BLaER1 treated with 17β-estradiol and CSF1 and Interleukin-3, amounts not matched to agents 10 nM and 100 nM (cell line): Measurements from ENCODE around the gene YAP1.

Experiments used
- H3K27ac ChIP-seq, 11 experiments: shearing (Covaris generic); formaldehyde crosslinking; 2 replicates each; pipeline ENCODE4 v1.8.1; 2022
- H3K27me3 ChIP-seq, 11 experiments: shearing (Covaris generic); formaldehyde crosslinking; 2 replicates each; pipeline ENCODE4 v1.8.1; 2022
- H3K36me3 ChIP-seq, 11 experiments: shearing (Covaris generic); formaldehyde crosslinking; 2 replicates each; pipeline ENCODE4 v1.8.1; 2022
- H3K4me1 ChIP-seq, 10 experiments: shearing (Covaris generic); formaldehyde crosslinking; 2 replicates each; pipeline ENCODE4 v1.8.1; 2022
- H3K4me2 ChIP-seq, 11 experiments: shearing (Covaris generic); formaldehyde crosslinking; 2 replicates each; pipeline ENCODE4 v1.8.1; 2022
- H3K4me3 ChIP-seq, 10 experiments: shearing (Covaris generic); formaldehyde crosslinking; 2 replicates each; pipeline ENCODE4 v1.8.1; 2022
- H3K9ac ChIP-seq, 11 experiments: shearing (Covaris generic); formaldehyde crosslinking; 2 replicates each; pipeline ENCODE4 v1.8.1; 2022
- H3K9me3 ChIP-seq, 11 experiments: shearing (Covaris generic); formaldehyde crosslinking; replicated peaks in 1 of 11; 2 replicates each; pipeline ENCODE4 v1.8.1; 2022
- H4K20me1 ChIP-seq, 11 experiments: shearing (Covaris generic); formaldehyde crosslinking; 2 replicates each; pipeline ENCODE4 v1.8.1; 2022
- Cebpa-rat ChIP-seq, 11 experiments: shearing (Covaris generic); IDR thresholded peaks; 2 replicates each; pipeline ENCODE4 v1.8.1; 2022

YAP1 gene

DNA sequence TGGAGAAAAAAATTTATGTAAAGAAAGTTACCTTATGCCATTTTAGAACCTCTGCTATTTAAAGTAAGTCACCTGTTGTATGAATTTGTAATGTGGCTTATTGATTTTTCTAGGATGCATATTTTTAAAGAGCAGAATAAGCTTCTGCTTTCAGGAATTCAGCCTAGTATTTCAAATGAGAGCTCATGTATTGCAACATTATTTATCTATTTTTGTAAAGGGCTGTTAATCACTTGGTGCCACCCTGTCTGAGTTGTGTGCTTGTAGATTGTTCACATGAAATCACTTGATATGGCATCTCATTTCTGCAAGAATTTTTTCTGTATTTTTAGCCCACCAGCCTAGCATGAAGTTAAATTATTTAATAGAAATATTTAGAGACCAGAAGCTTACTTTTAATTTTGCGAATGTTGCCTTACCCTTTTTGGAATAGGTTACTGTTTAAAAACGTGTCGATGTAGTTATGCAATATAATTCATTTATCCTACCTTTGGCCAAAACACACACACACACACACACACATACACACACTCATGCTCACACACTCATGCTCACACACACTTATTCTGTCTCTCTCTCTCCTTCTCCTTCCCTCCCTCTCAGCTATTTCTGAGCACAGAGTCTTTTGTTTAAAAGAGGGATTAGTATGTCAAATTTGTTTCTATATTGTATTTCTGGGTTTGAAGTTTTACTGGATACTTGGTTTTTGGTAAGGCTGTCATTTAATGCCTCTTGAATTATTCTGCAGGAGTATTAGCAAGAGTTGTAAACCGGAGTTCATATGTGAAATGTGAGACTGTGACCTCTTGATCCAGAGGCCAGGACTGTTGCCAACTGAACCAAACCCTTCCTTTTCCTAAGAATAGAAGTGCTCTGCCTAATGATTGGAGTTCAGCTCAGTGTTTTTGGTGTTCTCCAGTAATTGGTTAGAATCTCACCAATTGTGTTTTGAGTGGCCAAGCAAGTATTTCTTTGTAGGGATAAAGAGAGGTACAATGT is 34.4 kb downstream of the YAP1 start:
- H3K9ac ChIP-seq = no peak overlapping the region
- H3K27ac ChIP-seq = no peak overlapping the region

DNA sequence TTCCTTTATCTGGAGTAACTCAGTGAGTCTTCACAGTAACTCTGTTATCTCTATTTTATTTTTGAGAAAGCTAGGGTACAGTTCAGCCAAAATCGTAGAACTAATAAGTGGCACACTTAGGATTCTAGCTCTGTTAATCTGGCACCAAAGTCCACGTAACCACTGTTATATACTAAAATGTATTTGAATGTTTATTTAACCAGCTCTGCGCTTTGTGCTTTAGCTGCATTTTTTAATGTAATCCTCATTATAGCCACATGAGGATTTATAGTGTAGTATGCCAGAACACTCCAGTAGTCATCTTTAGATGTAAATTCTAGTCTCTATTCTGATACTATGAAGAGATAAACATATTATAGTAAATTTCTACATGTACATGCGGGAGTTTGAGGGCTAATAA is 36.8 kb downstream of the YAP1 start:
- Histone ChIP-seq H4K20me1 (no peaks in the 10 kb centered on the region), H3K4me3 (no peak overlapping the region), H3K27ac (no peak overlapping the region), H3K36me3 (no peaks in the 10 kb centered on the region), H3K9me3 (no peaks in the 10 kb centered on the region), H3K27me3 (peaks cover 0 to 13% (median 0%) of the 10 kb centered on the region in 11 experiments; a peak in 1 of 22 replicates), H3K4me2 (no peak overlapping the region), H3K4me1 (peaks cover 0 to 10% (median 0%) of the 10 kb centered on the region in 10 experiments; a peak in 3 of 20 replicates), H3K9ac (no peak overlapping the region)
- no peak for TF ChIP-seq Cebpa-rat (IDR thresholded peaks at IDR 0.05)

More for the DNA sequence above, 34.4 kb downstream of the YAP1 start:
- Histone ChIP-seq H3K4me3 (no peak overlapping the region), H3K4me1 (peaks cover 0 to 10% (median 0%) of the 10 kb centered on the region in 10 experiments; a peak in 3 of 20 replicates), H3K9me3 (no peaks in the 10 kb centered on the region), H4K20me1 (no peaks in the 10 kb centered on the region), H3K36me3 (no peaks in the 10 kb centered on the region), H3K27me3 (peaks cover 0 to 15% (median 0%) of the 10 kb centered on the region in 11 experiments; a peak in 1 of 22 replicates), H3K4me2 (peak overlapping the region in 2 of 11 experiments; percentile 19 to 33; a peak in 5 of 22 replicates)
- TF ChIP-seq Cebpa-rat (IDR thresholded peaks at IDR 0.05) = 0 out of 22 replicates have a peak, but pooled peaks of 1 of the 11 experiments have one; percentile 7

DNA sequence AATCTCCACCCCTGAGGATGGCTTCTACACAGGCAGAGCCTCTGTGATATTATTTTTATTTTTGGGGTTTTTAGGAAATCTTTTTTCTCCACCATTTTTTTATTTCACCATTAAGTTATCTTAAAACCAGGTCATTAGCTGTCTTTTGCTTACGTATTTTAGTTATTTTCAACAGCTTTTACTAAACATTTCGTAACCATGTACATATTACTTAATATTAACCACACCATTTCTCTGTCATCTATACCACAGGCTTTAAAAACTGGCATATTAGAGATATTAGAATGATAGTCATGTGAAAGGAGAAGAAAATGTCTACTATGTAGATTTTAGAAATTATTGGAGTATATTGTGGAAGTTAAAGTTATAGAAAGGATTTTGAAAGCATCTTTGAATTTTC is 37.4 kb downstream of the YAP1 start:
- TF ChIP-seq Cebpa-rat (IDR thresholded peaks at IDR 0.05) = no peak
- H3K4me2 ChIP-seq = no peak overlapping the region
- no peak overlapping the region for H3K27ac ChIP-seq
- no peak overlapping the region for H3K9ac ChIP-seq
- H3K4me3 ChIP-seq = no peak overlapping the region
- H3K4me1 ChIP-seq = peaks cover 0 to 10% (median 0%) of the 10 kb centered on the region in 10 experiments; a peak in 3 of 20 replicates
- no peaks in the 10 kb centered on the region for H3K36me3 ChIP-seq
- H4K20me1 ChIP-seq = no peaks in the 10 kb centered on the region
- peaks cover 0 to 8% (median 0%) of the 10 kb centered on the region in 11 experiments; a peak in 1 of 22 replicates for H3K27me3 ChIP-seq
- no peaks in the 10 kb centered on the region for H3K9me3 ChIP-seq

DNA sequence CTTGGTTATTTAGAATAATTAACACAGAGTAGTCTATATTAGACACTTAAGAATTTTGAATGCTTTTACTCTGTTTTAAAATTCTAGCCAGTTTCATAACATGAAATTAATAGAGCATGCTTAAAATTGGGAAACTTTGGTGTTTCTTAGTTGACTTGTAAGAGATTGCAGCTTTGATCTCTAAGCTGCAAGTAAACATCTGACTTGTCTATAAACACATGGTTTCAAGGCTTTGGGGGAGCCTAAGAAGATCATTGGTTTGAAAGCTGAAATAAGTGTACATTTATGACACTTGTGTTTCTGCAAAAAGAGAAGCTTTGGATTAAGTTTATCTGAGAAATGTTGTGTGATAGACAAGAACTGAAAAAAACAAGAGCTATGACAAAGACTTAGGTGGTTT is 37.8 kb downstream of the YAP1 start:
- no peaks in the 10 kb centered on the region for H4K20me1 ChIP-seq
- peaks cover 0 to 8% (median 0%) of the 10 kb centered on the region in 11 experiments; a peak in 1 of 22 replicates for H3K27me3 ChIP-seq
- H3K36me3 ChIP-seq = no peaks in the 10 kb centered on the region
- H3K4me1 ChIP-seq = peaks cover 0 to 10% (median 0%) of the 10 kb centered on the region in 10 experiments; a peak in 3 of 20 replicates
- H3K4me3 ChIP-seq = no peak overlapping the region
- no peak overlapping the region for H3K9ac ChIP-seq
- no peak for TF ChIP-seq Cebpa-rat (IDR thresholded peaks at IDR 0.05)
- H3K27ac ChIP-seq = no peak overlapping the region
- H3K9me3 ChIP-seq = no peaks in the 10 kb centered on the region
- H3K4me2 ChIP-seq = no peak overlapping the region

DNA sequence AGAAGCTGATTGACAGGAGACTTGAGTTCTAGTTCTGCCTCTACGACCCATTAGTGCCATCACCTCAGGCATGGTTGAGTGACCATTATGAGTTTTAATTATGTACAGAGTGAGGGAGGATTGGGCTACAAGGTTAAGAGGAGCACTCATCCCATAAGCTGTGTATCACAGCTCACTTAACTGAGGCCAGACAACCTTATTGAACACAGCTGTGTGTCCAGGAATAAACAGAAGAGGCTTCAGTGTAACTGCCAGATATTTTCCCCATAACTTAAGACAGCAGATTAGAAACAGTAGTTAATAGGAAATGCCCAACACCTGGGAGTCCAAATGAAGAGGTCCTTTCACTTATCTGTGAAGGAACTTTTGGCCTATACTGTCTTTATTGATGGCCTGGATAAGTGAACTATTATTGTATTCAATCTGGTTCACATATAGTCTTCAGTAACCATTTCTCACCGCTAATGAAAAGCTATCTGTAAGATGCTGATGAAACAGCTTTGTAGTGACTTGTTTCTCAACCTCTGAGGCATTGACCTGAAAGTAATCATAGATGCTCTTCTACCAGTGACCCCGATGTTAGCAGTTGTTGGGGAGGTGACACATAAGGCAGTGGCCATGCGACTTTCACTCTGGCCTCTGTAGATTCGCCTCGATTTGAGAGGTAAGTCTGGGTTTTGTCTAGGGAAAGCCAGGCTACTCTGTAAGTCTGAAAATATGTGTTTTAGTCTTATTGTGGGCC is 41.7 kb downstream of the YAP1 start:
- H3K27ac ChIP-seq = no peak overlapping the region
- no peak overlapping the region for H3K4me3 ChIP-seq
- H3K27me3 ChIP-seq = no peaks in the 10 kb centered on the region; a peak in 1 of 22 replicates
- no peaks in the 10 kb centered on the region for H3K9me3 ChIP-seq
- H3K36me3 ChIP-seq = no peaks in the 10 kb centered on the region
- no peaks in the 10 kb centered on the region for H4K20me1 ChIP-seq
- H3K9ac ChIP-seq = no peak overlapping the region
- no peak for TF ChIP-seq Cebpa-rat (IDR thresholded peaks at IDR 0.05)
- H3K4me2 ChIP-seq = no peak overlapping the region
- peaks cover 0 to 17% (median 2%) of the 10 kb centered on the region in 10 experiments; a peak in 8 of 20 replicates for H3K4me1 ChIP-seq

DNA sequence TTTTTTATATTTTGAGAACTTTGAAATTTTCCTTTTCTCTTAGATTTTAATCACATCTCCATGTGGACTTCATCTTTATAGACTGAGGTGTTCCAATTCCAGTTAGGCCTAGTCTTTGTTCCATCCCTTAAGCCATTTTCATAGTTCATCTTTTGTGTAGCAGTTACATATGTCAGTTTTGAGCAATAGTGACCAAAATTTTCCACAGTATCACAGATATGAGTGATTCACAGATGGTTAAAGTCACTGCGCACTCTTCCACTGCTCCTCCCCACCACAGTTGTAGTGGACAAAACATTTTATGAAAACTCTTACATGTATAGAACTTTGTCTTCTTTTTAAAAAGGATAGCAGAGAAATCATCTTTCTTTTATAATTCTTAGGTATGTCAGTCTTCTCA is 42.8 kb downstream of the YAP1 start:
- H4K20me1 ChIP-seq = no peaks in the 10 kb centered on the region

DNA sequence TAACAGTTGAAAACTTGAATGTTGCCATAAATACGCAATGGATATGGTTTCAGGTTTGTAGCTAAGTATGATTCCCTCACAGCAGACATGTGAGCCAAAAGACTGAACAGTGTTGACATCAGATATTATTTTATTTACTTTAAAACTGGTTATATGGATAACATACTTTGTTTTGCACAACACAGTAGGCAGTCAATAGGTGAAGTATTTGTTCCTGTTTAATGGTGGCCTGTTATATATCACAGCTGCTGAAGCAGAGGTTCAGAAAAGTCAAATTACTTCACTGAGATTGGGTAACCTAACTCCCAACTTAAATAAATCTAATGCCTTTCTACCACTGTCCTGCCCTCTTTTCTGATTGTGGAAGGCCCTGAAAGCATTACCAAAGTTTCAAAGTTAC is 44.6 kb downstream of the YAP1 start:
- no peak overlapping the region for H3K4me3 ChIP-seq
- no peak for TF ChIP-seq Cebpa-rat (IDR thresholded peaks at IDR 0.05)
- no peaks in the 10 kb centered on the region for H3K36me3 ChIP-seq
- peaks cover 0 to 19% (median 2%) of the 10 kb centered on the region in 10 experiments; a peak in 8 of 20 replicates for H3K4me1 ChIP-seq
- H3K27ac ChIP-seq = no peak overlapping the region
- H4K20me1 ChIP-seq = no peaks in the 10 kb centered on the region
- H3K27me3 ChIP-seq = no peaks in the 10 kb centered on the region; a peak in 1 of 22 replicates
- peaks cover 0 to under 1% (median 0%) of the 10 kb centered on the region in 11 experiments; a peak in 1 of 22 replicates for H3K9me3 ChIP-seq
- no peak overlapping the region for H3K4me2 ChIP-seq
- H3K9ac ChIP-seq = no peak overlapping the region

More for the DNA sequence above, 42.8 kb downstream of the YAP1 start:
- Histone ChIP-seq H3K36me3 (no peaks in the 10 kb centered on the region), H3K9me3 (no peaks in the 10 kb centered on the region), H3K4me3 (no peak overlapping the region), H3K4me1 (peaks cover 0 to 19% (median 2%) of the 10 kb centered on the region in 10 experiments; a peak in 8 of 20 replicates), H3K9ac (no peak overlapping the region), H3K27ac (no peak overlapping the region), H3K4me2 (no peak overlapping the region), H3K27me3 (no peaks in the 10 kb centered on the region; a peak in 1 of 22 replicates)
- TF ChIP-seq Cebpa-rat (IDR thresholded peaks at IDR 0.05) = no peak

DNA sequence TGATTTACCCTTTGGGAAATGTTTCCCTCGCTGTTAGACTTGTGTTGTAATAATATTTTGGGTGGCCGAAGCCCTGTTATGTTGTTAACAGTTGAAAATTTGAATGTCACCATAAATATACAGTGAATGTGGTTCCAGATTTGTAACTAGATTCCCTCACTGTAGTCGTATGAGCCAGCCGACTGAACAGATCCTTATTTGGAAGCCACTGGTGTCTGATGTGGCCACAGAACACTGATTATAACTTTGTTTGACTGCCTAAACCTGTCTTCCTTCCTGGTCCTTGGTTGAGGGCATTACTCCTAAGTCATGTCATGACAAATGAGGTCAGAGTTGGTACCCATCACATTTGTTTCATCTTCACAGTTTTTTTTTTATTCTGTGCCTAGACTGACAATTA is 45.4 kb downstream of the YAP1 start:
- TF ChIP-seq Cebpa-rat (IDR thresholded peaks at IDR 0.05) = no peak
- Histone ChIP-seq H3K9ac (no peak overlapping the region), H3K4me1 (peaks cover 0 to 19% (median 2%) of the 10 kb centered on the region in 10 experiments; a peak in 8 of 20 replicates), H3K4me2 (peak overlapping the region in 5 of 11 experiments; percentile 1 to 26 (median 7); a peak in 5 of 22 replicates), H4K20me1 (no peaks in the 10 kb centered on the region), H3K36me3 (no peaks in the 10 kb centered on the region), H3K4me3 (no peak overlapping the region), H3K9me3 (peaks cover 0 to 6% (median 0%) of the 10 kb centered on the region in 11 experiments; a peak in 2 of 22 replicates), H3K27me3 (no peaks in the 10 kb centered on the region; a peak in 1 of 22 replicates), H3K27ac (no peak overlapping the region)
